A673 (cell line): Measurements from ENCODE around the gene GMEB2.

Source experiments
- EZH2 ChIP-seq: fragments of 200-600 bp; sonication (generic); IDR thresholded peaks from 2 replicates; pipeline ENCODE4 v1.6.1; 2017; ENCODE audit warnings: borderline replicate concordance, low read depth, mild to moderate bottlenecking, mixed read lengths, antibody characterized with exemption, low read length; ENCODE audit not compliant: poor library complexity, severe bottlenecking
- TF ChIP-seq, protein P1 (sequence below): fragments of 300-800, 200-600 bp; sonication (generic); conservative IDR thresholded peaks from 2 replicates; pipeline ENCODE4 v1.5.1; 2017; ENCODE audit warnings: low read depth, mild to moderate bottlenecking, antibody characterized with exemption, low read length, moderate library complexity, mixed read lengths

DNA sequence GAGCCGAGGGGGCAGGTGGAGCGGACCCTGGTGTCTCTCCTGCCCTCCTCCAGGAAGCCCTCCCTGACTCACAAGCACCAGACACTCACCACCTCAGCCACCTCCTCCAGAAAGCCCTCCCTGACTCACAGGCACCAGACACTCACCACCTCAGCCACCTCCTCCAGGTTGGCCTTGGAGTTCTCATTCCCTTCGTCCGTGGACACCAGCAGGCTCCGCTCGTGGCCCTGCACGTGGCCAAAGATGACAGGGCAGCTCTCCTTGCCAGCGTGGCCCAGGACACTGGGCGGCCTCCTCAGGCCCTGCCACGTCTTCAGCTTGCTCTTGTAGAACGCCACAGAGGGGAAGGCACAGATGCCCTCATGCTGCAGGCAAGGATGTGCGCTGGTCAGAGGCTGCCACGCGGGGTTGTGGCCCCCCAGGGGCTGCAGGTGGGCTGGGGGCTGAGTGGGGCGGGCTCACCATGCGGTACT lies 66.5 kb downstream of the GMEB2 start:
- TF ChIP-seq, protein P1, sequence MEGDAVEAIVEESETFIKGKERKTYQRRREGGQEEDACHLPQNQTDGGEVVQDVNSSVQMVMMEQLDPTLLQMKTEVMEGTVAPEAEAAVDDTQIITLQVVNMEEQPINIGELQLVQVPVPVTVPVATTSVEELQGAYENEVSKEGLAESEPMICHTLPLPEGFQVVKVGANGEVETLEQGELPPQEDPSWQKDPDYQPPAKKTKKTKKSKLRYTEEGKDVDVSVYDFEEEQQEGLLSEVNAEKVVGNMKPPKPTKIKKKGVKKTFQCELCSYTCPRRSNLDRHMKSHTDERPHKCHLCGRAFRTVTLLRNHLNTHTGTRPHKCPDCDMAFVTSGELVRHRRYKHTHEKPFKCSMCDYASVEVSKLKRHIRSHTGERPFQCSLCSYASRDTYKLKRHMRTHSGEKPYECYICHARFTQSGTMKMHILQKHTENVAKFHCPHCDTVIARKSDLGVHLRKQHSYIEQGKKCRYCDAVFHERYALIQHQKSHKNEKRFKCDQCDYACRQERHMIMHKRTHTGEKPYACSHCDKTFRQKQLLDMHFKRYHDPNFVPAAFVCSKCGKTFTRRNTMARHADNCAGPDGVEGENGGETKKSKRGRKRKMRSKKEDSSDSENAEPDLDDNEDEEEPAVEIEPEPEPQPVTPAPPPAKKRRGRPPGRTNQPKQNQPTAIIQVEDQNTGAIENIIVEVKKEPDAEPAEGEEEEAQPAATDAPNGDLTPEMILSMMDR: no peak
- TF ChIP-seq EZH2: no peak
